Trophoblast cell (in vitro differentiated cells and primary cell): Measurements from ENCODE around the gene PIAS4.

Experiments
- DNase-seq, 2 donors: peaks; one replicate each; pipeline ENCODE4 v3.0.0-alpha.2; 2016
- H2AFZ ChIP-seq: 2 replicates; pipeline ENCODE4 v1.6.1; 2013; ENCODE audit warnings: low read length, moderate library complexity, mild to moderate bottlenecking; ENCODE audit not compliant: insufficient read depth, poor library complexity
- H2AK5ac ChIP-seq: 2 replicates; pipeline ENCODE4 v1.6.1; 2013; ENCODE audit warnings: mild to moderate bottlenecking, low read length
- H2BK120ac ChIP-seq: 2 replicates; pipeline ENCODE4 v1.6.1; 2013; ENCODE audit warnings: low read length, mild to moderate bottlenecking, moderate library complexity; ENCODE audit not compliant: insufficient read depth, poor library complexity
- H2BK12ac ChIP-seq: 2 replicates; pipeline ENCODE4 v1.6.1; 2013; ENCODE audit warnings: mild to moderate bottlenecking, low read length, moderate library complexity
- H2BK5ac ChIP-seq: 2 replicates; pipeline ENCODE4 v1.6.1; 2013; ENCODE audit warnings: low read length, low read depth, moderate library complexity, mild to moderate bottlenecking; ENCODE audit not compliant: poor library complexity
- H3K14ac ChIP-seq: 2 replicates; pipeline ENCODE4 v1.6.1; 2013; ENCODE audit warnings: mild to moderate bottlenecking, low read length
- H3K18ac ChIP-seq: 2 replicates; pipeline ENCODE4 v1.6.1; 2013; ENCODE audit warnings: mild to moderate bottlenecking, low read length
- H3K23ac ChIP-seq: 2 replicates; pipeline ENCODE4 v1.6.1; 2013; ENCODE audit warnings: low read length
- H3K27ac ChIP-seq: 2 replicates; pipeline ENCODE4 v1.5.1; 2013; ENCODE audit warnings: low read depth, mild to moderate bottlenecking, inconsistent platforms, low read length, moderate library complexity
- H3K27me3 ChIP-seq: 2 replicates; pipeline ENCODE4 v1.6.1; 2013; ENCODE audit warnings: inconsistent platforms, mild to moderate bottlenecking, low read length, moderate library complexity; ENCODE audit not compliant: insufficient read depth
- H3K36me3 ChIP-seq, 2 experiments: 1 replicate in 1 of 2; 2 replicates in 1 of 2; pipeline ENCODE4 v1.6.1; 2013; ENCODE audit warnings: low read length in 2 of 2, mild to moderate bottlenecking in 2 of 2, moderate library complexity in 1 of 2; ENCODE audit not compliant: insufficient read depth in 2 of 2, control insufficient read depth in 1 of 2
- H3K4ac ChIP-seq: 2 replicates; pipeline ENCODE4 v1.6.1; 2013; ENCODE audit warnings: low read depth, mild to moderate bottlenecking, low read length, moderate library complexity
- H3K4me1 ChIP-seq, 2 experiments: 1 replicate in 1 of 2; 2 replicates in 1 of 2; pipeline ENCODE4 v1.6.1; 2013; ENCODE audit warnings: low read length in 2 of 2, mild to moderate bottlenecking in 2 of 2, moderate library complexity in 1 of 2; ENCODE audit not compliant: insufficient read depth in 2 of 2, control insufficient read depth in 1 of 2
- H3K4me2 ChIP-seq: 2 replicates; pipeline ENCODE4 v1.6.1; 2013; ENCODE audit warnings: inconsistent platforms, mild to moderate bottlenecking, low read length, moderate library complexity
- H3K4me3 ChIP-seq: 2 replicates; pipeline ENCODE4 v1.5.1; 2013; ENCODE audit warnings: mild to moderate bottlenecking, low read depth, low read length, inconsistent platforms
- H3K79me1 ChIP-seq: one replicate; pipeline ENCODE4 v1.6.1; 2013; ENCODE audit warnings: low read length
- H3K79me2 ChIP-seq: 2 replicates; pipeline ENCODE4 v1.6.1; 2013; ENCODE audit warnings: low read length, mild to moderate bottlenecking; ENCODE audit not compliant: control insufficient read depth, insufficient read depth, poor library complexity
- H3K9ac ChIP-seq: 2 replicates; pipeline ENCODE4 v1.6.1; 2013; ENCODE audit warnings: mild to moderate bottlenecking, low read length
- H3K9me3 ChIP-seq: 2 replicates; pipeline ENCODE4 v1.6.1; 2013; ENCODE audit warnings: low read depth, mild to moderate bottlenecking, control low read depth, inconsistent platforms, low read length; ENCODE audit not compliant: insufficient read depth
- H4K12ac ChIP-seq: 2 replicates; pipeline ENCODE4 v1.6.1; 2013; ENCODE audit warnings: low read depth, mild to moderate bottlenecking, low read length, moderate library complexity
- H4K8ac ChIP-seq: 2 replicates; pipeline ENCODE4 v1.6.1; 2013; ENCODE audit warnings: low read depth, mild to moderate bottlenecking, low read length, moderate library complexity
- H4K91ac ChIP-seq: one replicate; pipeline ENCODE4 v1.6.1; 2013; ENCODE audit warnings: low read depth, mild to moderate bottlenecking, low read length, moderate library complexity
- WGBS: extraction: QIAGEN DNeasy Blood & Tissue Kit; methylation state at CpG from one replicate; pipeline ENCODE4 v1.1.7; 2013; ENCODE audit warnings: missing lambda C conversion rate; ENCODE audit not compliant: insufficient read length, insufficient coverage; ENCODE audit errors: extremely low coverage; 5-methylcytosine and 5-hydroxymethylcytosine counted together

PIAS4 gene

DNA sequence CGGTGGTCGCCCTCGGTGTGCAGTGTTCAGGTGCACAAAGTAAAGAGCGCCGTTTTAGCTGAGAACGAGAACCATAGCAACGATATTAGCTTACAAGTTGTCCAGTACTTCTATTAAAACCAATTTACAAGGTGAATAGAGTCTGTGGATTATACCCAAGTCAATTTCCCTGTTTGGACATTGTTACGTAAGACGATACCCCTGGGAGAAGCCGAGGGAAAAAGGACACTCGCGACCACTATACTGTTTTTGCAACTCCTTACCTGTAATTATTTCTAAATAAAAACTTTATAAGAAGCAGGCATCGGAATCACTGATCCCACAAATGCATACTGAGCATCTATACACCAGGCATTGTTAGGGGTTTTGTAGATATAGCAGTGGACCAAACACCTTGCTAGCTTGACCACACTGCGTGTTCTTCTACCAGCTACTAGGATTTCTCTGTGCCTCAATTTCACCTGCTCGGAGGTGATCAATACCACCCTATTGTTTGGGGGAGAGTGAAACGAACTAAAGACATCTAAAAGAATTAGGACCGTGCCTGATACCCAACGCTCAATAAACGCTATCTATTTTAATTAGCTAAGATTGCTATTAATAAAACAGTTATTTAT is 21.8 kb upstream of the PIAS4 start:
- Histone ChIP-seq H3K4me2 (peak overlapping the region; percentile 78), H3K4ac (no peak overlapping the region), H4K8ac (no peak overlapping the region), H3K18ac (no peak overlapping the region), H2BK5ac (no peak overlapping the region), H3K9ac (no peak overlapping the region), H3K79me2 (peaks cover 32% of the 10 kb centered on the region), H2BK120ac (no peak overlapping the region), H3K79me1 (peaks cover 7% of the 10 kb centered on the region), H3K4me1 (peaks cover 11 to 20% of the 10 kb centered on the region in 2 experiments), H2BK12ac (no peak overlapping the region), H3K14ac (no peak overlapping the region), H3K4me3 (no peak overlapping the region), H2AFZ (no peak overlapping the region), H4K12ac (no peak overlapping the region), H3K23ac (no peak overlapping the region), H4K91ac (no peak overlapping the region), H3K27me3 (no peaks in the 10 kb centered on the region), H2AK5ac (no peak overlapping the region), H3K36me3 (peaks cover 36% of the 10 kb centered on the region in 2 experiments), H3K27ac (no peak overlapping the region), H3K9me3 (peaks cover 5% of the 10 kb centered on the region)
- DNase-seq = no peak
- WGBS = no CpG with 5 or more reads among the region's 19 CpGs

- H3K4me1 ChIP-seq = peaks cover 11 to 20% of the 10 kb centered on the region in 2 experiments
- peak; percentile 71 to 87 for DNase-seq
- H3K79me2 ChIP-seq = peaks cover 32% of the 10 kb centered on the region
- peaks cover 7% of the 10 kb centered on the region for H3K79me1 ChIP-seq
- peaks cover 5% of the 10 kb centered on the region for H3K9me3 ChIP-seq
- no peak overlapping the region for H3K4ac ChIP-seq
- H2BK5ac ChIP-seq = no peak overlapping the region
- H2BK120ac ChIP-seq = no peak overlapping the region
- peak overlapping the region; percentile 17 for H2AFZ ChIP-seq
- H4K8ac ChIP-seq = no peak overlapping the region
- no peak overlapping the region for H3K23ac ChIP-seq
- H3K4me3 ChIP-seq = no peak overlapping the region
- no peak overlapping the region for H4K12ac ChIP-seq
- H3K27ac ChIP-seq = no peak overlapping the region
- no CpG with 5 or more reads among the region's 21 CpGs for WGBS
- H2AK5ac ChIP-seq = no peak overlapping the region
- H4K91ac ChIP-seq = no peak overlapping the region
- H3K4me2 ChIP-seq = peak overlapping the region; percentile 42
- peaks cover 29% of the 10 kb centered on the region in 2 experiments for H3K36me3 ChIP-seq
- H3K27me3 ChIP-seq = no peaks in the 10 kb centered on the region
- H3K18ac ChIP-seq = no peak overlapping the region
- H3K14ac ChIP-seq = no peak overlapping the region
- no peak overlapping the region for H2BK12ac ChIP-seq
- H3K9ac ChIP-seq = no peak overlapping the region
Observed at GRCh38 chr19:3986260-3987041, 21.1 kb upstream of the PIAS4 start.

DNA sequence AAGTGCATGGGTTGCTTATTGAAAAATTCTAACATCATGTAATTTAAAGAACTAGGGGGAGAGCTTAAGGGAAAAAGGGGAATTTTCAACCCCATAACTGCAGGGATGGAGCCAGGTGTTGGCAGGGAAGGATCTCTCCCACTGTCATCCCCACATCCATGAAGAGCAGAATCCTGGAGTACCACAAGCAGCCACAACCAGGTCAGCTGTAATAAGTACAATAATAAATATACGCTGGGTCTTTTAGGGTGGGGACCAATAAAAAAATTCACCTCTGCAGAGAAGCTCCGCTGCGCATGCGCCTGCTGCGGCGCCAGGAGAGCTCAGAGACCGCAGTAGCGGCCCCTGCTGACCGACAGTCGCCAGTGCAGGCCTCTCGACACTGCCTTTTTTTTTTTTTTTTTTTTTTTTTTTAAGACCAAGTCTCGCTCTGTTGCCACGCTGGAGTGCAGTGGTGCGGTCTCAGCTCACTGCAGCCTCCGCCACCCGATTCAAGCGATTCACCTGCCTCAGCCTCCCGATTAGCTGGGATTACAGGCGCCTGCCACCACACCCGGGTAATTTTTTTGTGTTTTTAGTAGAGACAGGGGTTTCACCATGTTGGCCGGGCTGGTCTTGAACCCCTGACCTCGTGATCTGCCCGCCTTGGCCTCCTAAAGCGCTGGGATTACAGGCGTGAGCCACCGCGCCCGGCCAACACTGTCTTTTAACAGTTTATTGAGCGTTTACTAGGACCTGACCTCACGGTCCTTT is 19.7 kb upstream of the PIAS4 start:
- peaks cover 15 to 16% of the 10 kb centered on the region in 2 experiments for H3K36me3 ChIP-seq
- no peak overlapping the region for H3K4me3 ChIP-seq

GRCh38 chr19:3990815-3991117 is 16.8 kb upstream of the PIAS4 start:
- H3K4me3 ChIP-seq = no peak overlapping the region
- H4K91ac ChIP-seq = no peak overlapping the region
- no peaks in the 10 kb centered on the region for H3K27me3 ChIP-seq
- no peak overlapping the region for H4K12ac ChIP-seq
- no peak for DNase-seq
- no peak overlapping the region for H2BK120ac ChIP-seq
- H3K27ac ChIP-seq = no peak overlapping the region
- H3K36me3 ChIP-seq = no peaks in the 10 kb centered on the region
- no peak overlapping the region for H2AFZ ChIP-seq
- H3K9me3 ChIP-seq = no peaks in the 10 kb centered on the region
- no peak overlapping the region for H3K23ac ChIP-seq
- H2BK12ac ChIP-seq = no peak overlapping the region
- H3K9ac ChIP-seq = no peak overlapping the region
- no peak overlapping the region for H2AK5ac ChIP-seq
- peaks cover 5 to 8% of the 10 kb centered on the region in 2 experiments for H3K4me1 ChIP-seq
- no peaks in the 10 kb centered on the region for H3K79me2 ChIP-seq
- H3K14ac ChIP-seq = no peak overlapping the region
- no peak overlapping the region for H3K18ac ChIP-seq
- H3K4ac ChIP-seq = no peak overlapping the region
- H3K4me2 ChIP-seq = no peak overlapping the region
- H2BK5ac ChIP-seq = no peak overlapping the region
- no peak overlapping the region for H4K8ac ChIP-seq
- no peaks in the 10 kb centered on the region for H3K79me1 ChIP-seq
- no CpG with 5 or more reads among the region's 3 CpGs for WGBS

More for the DNA sequence above, 19.7 kb upstream of the PIAS4 start:
- peak overlapping the region; percentile 32 for H4K91ac ChIP-seq
- no peak overlapping the region for H3K23ac ChIP-seq
- peaks cover 24% of the 10 kb centered on the region for H3K79me2 ChIP-seq
- H3K79me1 ChIP-seq = peaks cover 7% of the 10 kb centered on the region
- no peaks in the 10 kb centered on the region for H3K27me3 ChIP-seq
- peak overlapping the region; percentile 56 for H3K4me2 ChIP-seq
- no peak overlapping the region for H2BK5ac ChIP-seq
- H2AK5ac ChIP-seq = peak overlapping the region; percentile 18
- no peak overlapping the region for H3K9ac ChIP-seq
- H2BK12ac ChIP-seq = no peak overlapping the region
- peaks cover 11 to 20% of the 10 kb centered on the region in 2 experiments for H3K4me1 ChIP-seq
- H3K18ac ChIP-seq = no peak overlapping the region
- H3K27ac ChIP-seq = no peak overlapping the region
- peak overlapping the region; percentile 51 for H4K12ac ChIP-seq
- WGBS = no CpG with 5 or more reads among the region's 30 CpGs
- peak overlapping the region; percentile 28 for H2AFZ ChIP-seq
- no peak overlapping the region for H3K14ac ChIP-seq
- DNase-seq = peak; percentile 81 to 95
- H4K8ac ChIP-seq = peak overlapping the region; percentile 43
- no peak overlapping the region for H3K4ac ChIP-seq
- H3K9me3 ChIP-seq = peaks cover 5% of the 10 kb centered on the region
- no peak overlapping the region for H2BK120ac ChIP-seq
